ENCODE results near the gene KLHL26.

Gene KLHL26

DNA sequence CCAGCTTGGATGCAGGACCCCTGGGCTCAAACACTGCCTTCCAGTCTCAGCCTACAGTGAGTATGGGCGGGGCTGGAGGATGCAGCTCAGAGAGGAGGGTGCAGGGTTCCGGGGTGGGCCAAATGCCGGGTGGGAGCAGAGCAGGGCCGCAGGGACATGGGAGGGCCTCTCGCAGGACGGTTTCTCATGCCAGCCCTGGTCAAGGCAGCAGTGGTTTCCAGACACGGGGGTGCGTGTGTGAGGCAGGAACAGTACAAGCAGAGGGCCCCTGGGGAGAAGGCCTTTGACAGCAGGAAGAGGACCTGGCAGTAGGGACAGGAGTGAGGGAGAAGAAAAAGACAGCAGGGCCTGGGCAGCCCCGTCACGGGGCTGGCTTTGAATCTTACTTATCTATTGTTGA lies 80.8 kb downstream of the KLHL26 start:
- Histone ChIP-seq H3K27ac (ENCODE audit: extremely low read depth, low read depth, low read length) (no peak overlapping the region), H3K4me1 (ENCODE audit: control insufficient read depth, insufficient read depth, low read length) (no peaks in the 10 kb centered on the region), H3K9me3 (ENCODE audit: control insufficient read depth, insufficient read depth, low read depth, low read length) (no peaks in the 10 kb centered on the region), H3K36me3 (ENCODE audit: control insufficient read depth in 2 of 2, insufficient read depth in 1 of 2, low read length in 2 of 2) (no peaks in the 10 kb centered on the region), H3K4me3 (ENCODE audit: low read depth, low read length) (no peak overlapping the region)
- TF ChIP-seq, protein P1, sequence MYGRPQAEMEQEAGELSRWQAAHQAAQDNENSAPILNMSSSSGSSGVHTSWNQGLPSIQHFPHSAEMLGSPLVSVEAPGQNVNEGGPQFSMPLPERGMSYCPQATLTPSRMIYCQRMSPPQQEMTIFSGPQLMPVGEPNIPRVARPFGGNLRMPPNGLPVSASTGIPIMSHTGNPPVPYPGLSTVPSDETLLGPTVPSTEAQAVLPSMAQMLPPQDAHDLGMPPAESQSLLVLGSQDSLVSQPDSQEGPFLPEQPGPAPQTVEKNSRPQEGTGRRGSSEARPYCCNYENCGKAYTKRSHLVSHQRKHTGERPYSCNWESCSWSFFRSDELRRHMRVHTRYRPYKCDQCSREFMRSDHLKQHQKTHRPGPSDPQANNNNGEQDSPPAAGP (tag by site-specific recombination; IDR thresholded peaks at IDR 0.05): no peak
- ChIA-PET CTCF (interaction anchor here (0.6 kb wide), 1 partner anchor 255 kb away, joined by 3 read pairs; no protein-coding TSS in a partner anchor), POLR2A (no interaction called here)

DNA sequence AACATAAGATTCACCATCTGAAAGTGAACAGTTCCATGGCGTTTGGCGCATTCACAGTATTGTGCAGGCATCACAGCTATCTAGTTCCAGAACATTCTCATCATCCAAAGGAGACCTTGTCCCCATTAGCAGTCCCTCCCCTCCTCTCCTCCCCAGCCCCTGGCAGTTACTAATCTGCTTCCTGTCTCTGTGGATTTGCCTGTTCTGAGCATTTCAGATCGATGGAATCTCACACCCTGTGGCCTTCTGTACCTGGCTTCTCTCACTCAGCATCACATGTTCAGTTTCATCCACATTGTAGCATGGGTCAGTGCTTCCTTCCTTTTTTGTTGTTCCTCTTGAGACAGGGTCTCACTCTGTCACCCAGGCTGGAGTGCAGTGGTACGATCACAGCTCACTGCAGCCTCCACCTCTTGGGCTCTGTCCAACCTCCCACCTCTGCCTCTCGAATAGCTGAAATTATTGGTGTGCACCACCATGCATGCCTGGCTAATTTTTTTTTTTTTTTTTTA lies 81.2 kb downstream of the KLHL26 start:
- H3K27ac ChIP-seq (ENCODE audit: extremely low read depth, low read depth, low read length): no peak overlapping the region
- ChIA-PET CTCF (no interaction called here), POLR2A (no interaction called here)

DNA sequence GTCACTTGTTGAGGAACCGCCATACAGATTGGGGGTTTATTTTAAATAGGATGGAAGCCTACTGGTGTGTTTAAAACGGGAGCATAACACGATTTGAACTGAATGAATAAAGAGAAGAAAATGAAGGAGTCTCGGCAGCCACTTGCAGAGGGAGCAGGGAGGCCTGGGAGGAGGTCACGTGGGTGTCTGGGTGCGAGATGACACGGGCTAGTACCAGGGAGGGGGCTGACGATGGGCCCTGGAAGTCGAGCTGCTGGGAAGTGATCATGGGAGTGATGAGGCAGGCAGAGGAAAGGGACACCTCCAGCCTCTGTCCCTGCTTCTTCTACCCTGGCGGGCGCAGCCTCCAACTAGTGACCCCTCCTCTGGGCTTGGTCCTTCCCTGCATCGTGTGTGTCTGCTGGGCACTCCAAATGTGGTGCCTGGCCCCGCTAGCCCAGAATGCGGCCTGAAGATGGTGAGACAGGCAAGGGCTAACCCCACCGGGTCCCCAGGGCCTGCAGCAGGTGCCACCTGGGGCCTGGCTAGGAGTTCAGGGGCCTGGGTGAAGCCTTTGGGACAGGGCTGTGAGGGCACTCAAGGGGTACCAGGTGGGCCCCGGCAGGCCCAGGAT lies 82.1 kb downstream of the KLHL26 start:
- ChIA-PET POLR2A (no interaction called here), CTCF (no interaction called here)
- TF ChIP-seq ZNF19 (tag by site-specific recombination; IDR thresholded peaks at IDR 0.05; ENCODE audit: low read depth) (no peak), ZNF133 (tag by site-specific recombination; IDR thresholded peaks at IDR 0.05) (no peak), ZNF423 (tag by site-specific recombination; IDR thresholded peaks at IDR 0.05) (no peak), ZNF248 (tag by site-specific recombination; IDR thresholded peaks at IDR 0.05) (no peak), ZNF488 (tag by site-specific recombination; IDR thresholded peaks at IDR 0.05) (no peak), ZNF621 (tag by site-specific recombination; IDR thresholded peaks at IDR 0.05) (no peak), ZNF747 (tag by site-specific recombination; IDR thresholded peaks at IDR 0.05) (no peak), INSM2 (tag by site-specific recombination; IDR thresholded peaks at IDR 0.05) (no peak), ZNF785 (tag by site-specific recombination; IDR thresholded peaks at IDR 0.05) (no peak), OSR2 (tag by site-specific recombination; IDR thresholded peaks at IDR 0.05) (no peak), ZFP41 (tag by site-specific recombination; IDR thresholded peaks at IDR 0.05; ENCODE audit: borderline replicate concordance) (no peak), ZNF830 (tag by site-specific recombination; IDR thresholded peaks at IDR 0.05; ENCODE audit: low read depth) (no peak), GFI1B (tag by site-specific recombination; IDR thresholded peaks at IDR 0.05) (no peak), TRIM28 (IDR thresholded peaks at IDR 0.05; ENCODE audit: borderline replicate concordance, low read length) (no peak), ZNF16 (tag by site-specific recombination; IDR thresholded peaks at IDR 0.05; ENCODE audit: low read depth) (no peak), YY1 (tag by site-specific recombination; IDR thresholded peaks at IDR 0.05) (no peak), ZNF146 (tag by site-specific recombination; IDR thresholded peaks at IDR 0.05) (no peak), ZNF302 (tag by site-specific recombination; IDR thresholded peaks at IDR 0.05; ENCODE audit: low read depth) (no peak)
- TF ChIP-seq, protein P2, sequence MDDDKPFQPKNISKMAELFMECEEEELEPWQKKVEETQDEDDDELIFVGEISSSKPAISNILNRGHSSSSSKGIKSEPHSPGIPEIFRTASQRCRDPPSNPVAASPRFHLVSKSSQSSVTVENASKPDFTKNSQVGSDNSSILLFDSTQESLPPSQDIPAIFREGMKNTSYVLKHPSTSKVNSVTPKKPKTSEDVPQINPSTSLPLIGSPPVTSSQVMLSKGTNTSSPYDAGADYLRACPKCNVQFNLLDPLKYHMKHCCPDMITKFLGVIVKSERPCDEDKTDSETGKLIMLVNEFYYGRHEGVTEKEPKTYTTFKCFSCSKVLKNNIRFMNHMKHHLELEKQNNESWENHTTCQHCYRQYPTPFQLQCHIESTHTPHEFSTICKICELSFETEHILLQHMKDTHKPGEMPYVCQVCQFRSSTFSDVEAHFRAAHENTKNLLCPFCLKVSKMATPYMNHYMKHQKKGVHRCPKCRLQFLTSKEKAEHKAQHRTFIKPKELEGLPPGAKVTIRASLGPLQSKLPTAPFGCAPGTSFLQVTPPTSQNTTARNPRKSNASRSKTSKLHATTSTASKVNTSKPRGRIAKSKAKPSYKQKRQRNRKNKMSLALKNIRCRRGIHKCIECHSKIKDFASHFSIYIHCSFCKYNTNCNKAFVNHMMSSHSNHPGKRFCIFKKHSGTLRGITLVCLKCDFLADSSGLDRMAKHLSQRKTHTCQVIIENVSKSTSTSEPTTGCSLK (tag by site-specific recombination; IDR thresholded peaks at IDR 0.05): no peak
- TF ChIP-seq, protein P3, sequence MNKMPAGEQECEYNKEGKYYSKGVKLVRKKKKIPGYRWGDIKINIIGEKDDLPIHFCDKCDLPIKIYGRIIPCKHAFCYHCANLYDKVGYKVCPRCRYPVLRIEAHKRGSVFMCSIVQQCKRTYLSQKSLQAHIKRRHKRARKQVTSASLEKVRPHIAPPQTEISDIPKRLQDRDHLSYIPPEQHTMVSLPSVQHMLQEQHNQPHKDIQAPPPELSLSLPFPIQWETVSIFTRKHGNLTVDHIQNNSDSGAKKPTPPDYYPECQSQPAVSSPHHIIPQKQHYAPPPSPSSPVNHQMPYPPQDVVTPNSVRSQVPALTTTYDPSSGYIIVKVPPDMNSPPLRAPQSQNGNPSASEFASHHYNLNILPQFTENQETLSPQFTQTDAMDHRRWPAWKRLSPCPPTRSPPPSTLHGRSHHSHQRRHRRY (tag by site-specific recombination; IDR thresholded peaks at IDR 0.05): no peak
- H3K4me3 ChIP-seq (ENCODE audit: low read depth, low read length): no peak overlapping the region
- H3K9me3 ChIP-seq (ENCODE audit: control insufficient read depth, insufficient read depth, low read depth, low read length): no peaks in the 10 kb centered on the region
- H3K27ac ChIP-seq (ENCODE audit: extremely low read depth, low read depth, low read length): no peak overlapping the region
- H3K4me1 ChIP-seq (ENCODE audit: control insufficient read depth, insufficient read depth, low read length): no peaks in the 10 kb centered on the region
- H3K36me3 ChIP-seq (ENCODE audit: control insufficient read depth in 2 of 2, insufficient read depth in 1 of 2, low read length in 2 of 2): no peaks in the 10 kb centered on the region

More for the DNA sequence above, 81.2 kb downstream of the KLHL26 start:
- no peaks in the 10 kb centered on the region for H3K9me3 ChIP-seq (ENCODE audit: control insufficient read depth, insufficient read depth, low read depth, low read length)
- no peaks in the 10 kb centered on the region for H3K4me1 ChIP-seq (ENCODE audit: control insufficient read depth, insufficient read depth, low read length)
- H3K4me3 ChIP-seq (ENCODE audit: low read depth, low read length): no peak overlapping the region
- no peaks in the 10 kb centered on the region for H3K36me3 ChIP-seq (ENCODE audit: control insufficient read depth in 2 of 2, insufficient read depth in 1 of 2, low read length in 2 of 2)
- TF ChIP-seq ZNF548 (tag by site-specific recombination; IDR thresholded peaks at IDR 0.05): no peak
- TF ChIP-seq YY2 (tag by site-specific recombination; IDR thresholded peaks at IDR 0.05): no peak
- no peak for TF ChIP-seq KLF1 (tag by site-specific recombination; IDR thresholded peaks at IDR 0.05)
- TF ChIP-seq ZNF624 (tag by site-specific recombination; IDR thresholded peaks at IDR 0.05): no peak
- no peak for TF ChIP-seq ZNF791 (tag by site-specific recombination; IDR thresholded peaks at IDR 0.05)
- TF ChIP-seq, protein P3 (tag by site-specific recombination; IDR thresholded peaks at IDR 0.05): no peak
- no peak for TF ChIP-seq ZNF121 (tag by site-specific recombination; IDR thresholded peaks at IDR 0.05)

Measured in HEK293 (cell line).